Hepatocyte (in vitro differentiated cells): ENCODE results near the gene PXN. TPM values are rescaled to one million over a fixed set of nuclear protein-coding genes. Genes with fewer than 3 reads are reported as not detected.

Experiments used
- DNase-seq: peaks from one replicate; pipeline ENCODE4 v3.0.0-alpha.2; 2016; ENCODE audit warnings: low spot score
- H2AFZ ChIP-seq: fragments of 200-600 bp; sonication (generic); 2 replicates; pipeline ENCODE4 v1.6.0; 2016; ENCODE audit warnings: antibody characterized with exemption, mild to moderate bottlenecking
- H3K27ac ChIP-seq: fragments of 200-600 bp; sonication (generic); 2 replicates; pipeline ENCODE4 v1.5.1; 2016; ENCODE audit warnings: mild to moderate bottlenecking
- H3K27me3 ChIP-seq: fragments of 200-600 bp; sonication (generic); 2 replicates; pipeline ENCODE4 v1.6.1; 2016
- H3K36me3 ChIP-seq: fragments of 200-600 bp; sonication (generic); replicated peaks from 2 replicates; pipeline ENCODE4 v1.5.1; 2016; ENCODE audit warnings: low read depth; ENCODE audit not compliant: insufficient read depth
- H3K4me1 ChIP-seq: fragments of 200-600 bp; sonication (generic); 2 replicates; pipeline ENCODE4 v1.5.1; 2016; ENCODE audit warnings: mild to moderate bottlenecking, moderate library complexity; ENCODE audit not compliant: insufficient read depth
- H3K4me2 ChIP-seq: fragments of 200-600 bp; sonication (generic); 2 replicates; pipeline ENCODE4 v1.6.0; 2016
- H3K4me3 ChIP-seq: fragments of 200-600 bp; sonication (generic); 2 replicates; pipeline ENCODE4 v1.5.1; 2016; ENCODE audit warnings: mild to moderate bottlenecking
- H3K79me2 ChIP-seq: fragments of 200-600 bp; sonication (generic); 2 replicates; pipeline ENCODE4 v1.6.0; 2017; ENCODE audit warnings: mild to moderate bottlenecking
- H3K9me2 ChIP-seq: fragments of 200-600 bp; sonication (generic); replicated peaks from 2 replicates; pipeline ENCODE4 v1.6.0; 2017; ENCODE audit warnings: mild to moderate bottlenecking; ENCODE audit not compliant: insufficient read depth
- H3K9me3 ChIP-seq: fragments of 200-600 bp; sonication (generic); 2 replicates; pipeline ENCODE4 v1.5.1; 2016; ENCODE audit warnings: low read depth, mild to moderate bottlenecking
- H4K20me1 ChIP-seq: fragments of 200-600 bp; sonication (generic); 2 replicates; pipeline ENCODE4 v1.6.0; 2016; ENCODE audit warnings: mild to moderate bottlenecking; ENCODE audit not compliant: insufficient read depth, poor library complexity, severe bottlenecking
- EZH2 ChIP-seq: fragments of 200-600 bp; sonication (generic); IDR thresholded peaks from 2 replicates; pipeline ENCODE4 v1.6.1; 2016; ENCODE audit warnings: antibody characterized with exemption, mild to moderate bottlenecking, borderline replicate concordance
- EZH2phosphoT487 ChIP-seq: fragments of 200-600 bp; sonication (generic); IDR thresholded peaks from one replicate; pipeline ENCODE4 v1.6.1; 2018; ENCODE audit warnings: antibody characterized with exemption, mild to moderate bottlenecking, low read depth, moderate library complexity; ENCODE audit not compliant: unreplicated experiment, severe bottlenecking
- WGBS: methylation state at CpG from one replicate; pipeline ENCODE4 v1.1.6; 2016; ENCODE audit warnings: low lambda C conversion rate; ENCODE audit errors: missing lambda C conversion rate; 5-methylcytosine and 5-hydroxymethylcytosine counted together
- polyA plus RNA-seq: library from polyadenylated mRNA; unstranded; fragments of >200 nt; fragmentation: Nextera tagmentation; extraction: Ambion mirVana; gene quantifications from 2 replicates; pipeline ENCODE4 v1.2.1, GENCODE V29; 2016
- total RNA-seq: library from RNA; depleted of rRNA; stranded (reverse); fragments of >200 nt; gene quantifications from 2 replicates; pipeline ENCODE4 v1.2.3, GENCODE V29; 2014
- TF ChIP-seq, protein P1 (sequence below): fragments of 200-600 bp; sonication (generic); IDR thresholded peaks from 2 replicates; pipeline ENCODE4 v1.5.1; 2016; ENCODE audit warnings: antibody characterized with exemption, mild to moderate bottlenecking; ENCODE audit not compliant: poor library complexity

PXN gene
- total and polyA plus RNA-seq, 2 experiments from 2014 or later: 26.7 to 61.7 TPM

GRCh38 chr12:120225852-120226640, 39.5 kb downstream of the PXN start:
- no peak for DNase-seq
- Histone ChIP-seq H3K27me3 (no peaks in the 10 kb centered on the region), H3K9me2 (no peaks in the 10 kb centered on the region), H3K79me2 (peaks cover 41% of the 10 kb centered on the region), H3K4me3 (no peak overlapping the region), H3K36me3 (no peaks in the 10 kb centered on the region), H3K4me2 (peak overlapping the region; percentile 60), H2AFZ (no peak overlapping the region), H3K9me3 (no peaks in the 10 kb centered on the region), H4K20me1 (no peaks in the 10 kb centered on the region), H3K4me1 (peaks cover 73% of the 10 kb centered on the region), H3K27ac (peak overlapping the region; percentile 99)
- 79% methylated on average over 13 of the region's 13 CpGs for WGBS
- TF ChIP-seq, protein P1, sequence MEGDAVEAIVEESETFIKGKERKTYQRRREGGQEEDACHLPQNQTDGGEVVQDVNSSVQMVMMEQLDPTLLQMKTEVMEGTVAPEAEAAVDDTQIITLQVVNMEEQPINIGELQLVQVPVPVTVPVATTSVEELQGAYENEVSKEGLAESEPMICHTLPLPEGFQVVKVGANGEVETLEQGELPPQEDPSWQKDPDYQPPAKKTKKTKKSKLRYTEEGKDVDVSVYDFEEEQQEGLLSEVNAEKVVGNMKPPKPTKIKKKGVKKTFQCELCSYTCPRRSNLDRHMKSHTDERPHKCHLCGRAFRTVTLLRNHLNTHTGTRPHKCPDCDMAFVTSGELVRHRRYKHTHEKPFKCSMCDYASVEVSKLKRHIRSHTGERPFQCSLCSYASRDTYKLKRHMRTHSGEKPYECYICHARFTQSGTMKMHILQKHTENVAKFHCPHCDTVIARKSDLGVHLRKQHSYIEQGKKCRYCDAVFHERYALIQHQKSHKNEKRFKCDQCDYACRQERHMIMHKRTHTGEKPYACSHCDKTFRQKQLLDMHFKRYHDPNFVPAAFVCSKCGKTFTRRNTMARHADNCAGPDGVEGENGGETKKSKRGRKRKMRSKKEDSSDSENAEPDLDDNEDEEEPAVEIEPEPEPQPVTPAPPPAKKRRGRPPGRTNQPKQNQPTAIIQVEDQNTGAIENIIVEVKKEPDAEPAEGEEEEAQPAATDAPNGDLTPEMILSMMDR: no peak
- TF ChIP-seq EZH2phosphoT487 (no peak), EZH2 (no peak)

DNA sequence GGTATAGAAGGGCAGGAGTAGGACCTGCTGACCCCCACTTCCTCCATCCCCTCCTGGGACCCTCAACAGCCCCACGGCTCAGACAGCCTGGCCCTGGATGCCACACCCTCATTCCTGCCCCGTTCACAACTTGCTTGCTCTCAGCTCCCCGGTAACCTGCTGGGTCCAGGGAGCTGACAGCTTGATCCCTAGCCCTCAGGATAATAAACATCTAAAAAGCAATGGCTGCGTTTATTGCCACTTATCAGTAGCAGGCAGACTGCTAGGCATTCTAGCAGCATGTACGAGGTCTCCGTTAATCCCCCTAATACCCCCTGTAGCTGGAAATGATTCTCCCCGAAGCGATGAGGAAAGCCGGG, 40.4 kb downstream of the PXN start:
- no peaks in the 10 kb centered on the region for H4K20me1 ChIP-seq
- H3K4me1 ChIP-seq: peaks cover 64% of the 10 kb centered on the region
- TF ChIP-seq EZH2 (no peak), EZH2phosphoT487 (no peak)
- TF ChIP-seq, protein P1: no peak
- WGBS: 20% methylated on average over 9 of the region's 9 CpGs
- no peaks in the 10 kb centered on the region for H3K27me3 ChIP-seq
- H3K36me3 ChIP-seq: no peaks in the 10 kb centered on the region
- H3K9me3 ChIP-seq: no peaks in the 10 kb centered on the region
- DNase-seq: peak; percentile 70
- H3K9me2 ChIP-seq: no peaks in the 10 kb centered on the region
- H3K4me3 ChIP-seq: no peak overlapping the region
- H3K4me2 ChIP-seq: peak overlapping the region; percentile 60
- peak overlapping the region; percentile 99 for H3K27ac ChIP-seq
- no peak overlapping the region for H2AFZ ChIP-seq
- peaks cover 41% of the 10 kb centered on the region for H3K79me2 ChIP-seq

GRCh38 chr12:120224304-120225199, 41.0 kb downstream of the PXN start:
- Histone ChIP-seq H3K36me3 (no peaks in the 10 kb centered on the region), H3K27me3 (no peaks in the 10 kb centered on the region), H3K9me3 (no peaks in the 10 kb centered on the region), H3K4me1 (peaks cover 58% of the 10 kb centered on the region), H4K20me1 (no peaks in the 10 kb centered on the region), H3K4me2 (peak overlapping the region; percentile 60), H3K4me3 (no peak overlapping the region), H2AFZ (no peak overlapping the region), H3K9me2 (no peaks in the 10 kb centered on the region), H3K79me2 (peaks cover 41% of the 10 kb centered on the region), H3K27ac (peak overlapping the region; percentile 99)
- WGBS: 61% methylated on average over 24 of the region's 25 CpGs
- TF ChIP-seq EZH2phosphoT487 (no peak), EZH2 (no peak)
- TF ChIP-seq, protein P1: no peak
- DNase-seq: peak; percentile 72
